ENCODE results near the gene GAB1. TPM values are rescaled to one million over a fixed set of nuclear protein-coding genes. Genes with fewer than 3 reads are reported as not detected.

GAB1 gene
- total RNA-seq, 1 experiment from 2014 or later: 15.3 TPM

DNA sequence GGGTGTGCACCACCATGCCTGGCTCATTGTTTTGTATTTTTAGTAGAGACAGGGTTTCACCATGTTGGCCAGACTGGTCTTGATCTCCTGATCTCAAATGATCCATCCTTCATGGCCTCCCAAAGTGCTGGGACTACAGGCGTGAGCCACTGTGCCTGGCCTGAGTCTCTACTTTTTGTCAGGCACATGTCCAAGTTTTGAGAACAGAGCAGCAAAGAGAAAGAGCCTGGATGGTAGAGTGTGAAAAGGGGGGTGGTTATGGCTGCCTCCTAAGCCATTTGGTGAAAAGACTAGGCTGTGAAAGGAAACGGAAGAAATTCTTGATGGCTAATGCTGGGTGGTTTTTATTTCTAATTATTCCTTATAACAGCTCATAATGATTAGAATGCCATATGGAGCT, 63.4 kb downstream of the GAB1 start:
- H3T11ph ChIP-seq (ENCODE audit: low read length): no peak overlapping the region
- H2BK12ac ChIP-seq (ENCODE audit: insufficient read length, low read depth, low read length): no peak overlapping the region
- no peaks in the 10 kb centered on the region for H3K23me2 ChIP-seq (ENCODE audit: insufficient read length, low read depth, low read length, poor library complexity, severe bottlenecking)
- no peak for TF ChIP-seq CTCF (conservative IDR thresholded peaks at IDR 0.05)
- DNase-seq: no peak
- H3K4me2 ChIP-seq (ENCODE audit: insufficient read depth, insufficient read length, low read length): no peak overlapping the region
- no peak overlapping the region for H3K23ac ChIP-seq (ENCODE audit: insufficient read length, low read depth, low read length)
- no peak overlapping the region for H2BK20ac ChIP-seq (ENCODE audit: low read depth, low read length, poor library complexity, severe bottlenecking)
- H4K5ac ChIP-seq (ENCODE audit: insufficient read length, low read depth, low read length): no peak overlapping the region
- no peak overlapping the region for H3K14ac ChIP-seq (ENCODE audit: insufficient read depth, low read length)
- no peak overlapping the region for H4K8ac ChIP-seq (replicated peaks; ENCODE audit: insufficient read length, low read depth, low read length)
- H4K91ac ChIP-seq (ENCODE audit: insufficient read length, low read depth, low read length): no peak overlapping the region
- H3K79me2 ChIP-seq (ENCODE audit: insufficient read depth, low read length): no peaks in the 10 kb centered on the region
- H2BK120ac ChIP-seq (ENCODE audit: low read depth, low read length, poor library complexity, severe bottlenecking): no peak overlapping the region
- H3K27me3 Mint-ChIP-seq (ENCODE audit: low read depth): no peaks in the 10 kb centered on the region
- no peak overlapping the region for H3K4me3 Mint-ChIP-seq
- no peak overlapping the region for H3K18ac ChIP-seq (ENCODE audit: insufficient read length, low read depth, low read length)
- H3K9me3 ChIP-seq (ENCODE audit: control insufficient read depth, low read depth, low read length): no peaks in the 10 kb centered on the region
- H3K9ac ChIP-seq (ENCODE audit: extremely low read depth, insufficient read length, low read length): no peak overlapping the region
- H3K79me1 ChIP-seq (ENCODE audit: insufficient read depth, low read depth, low read length, poor library complexity, severe bottlenecking): no peaks in the 10 kb centered on the region
- peaks cover 29% of the 10 kb centered on the region in 2 experiments for H3K4me1 Mint-ChIP-seq
- no peak overlapping the region for H3K27ac ChIP-seq (ENCODE audit: insufficient read length, low read depth, low read length)
- no peak overlapping the region for H3K56ac ChIP-seq (ENCODE audit: insufficient read length, low read depth, low read length)
- H2AK5ac ChIP-seq (ENCODE audit: insufficient read length, low read length): no peak overlapping the region
- no peak overlapping the region for H2AFZ ChIP-seq (ENCODE audit: low read length)
- H3K4me1 ChIP-seq (ENCODE audit: insufficient read depth, low read length): no peaks in the 10 kb centered on the region
- no peaks in the 10 kb centered on the region for H4K20me1 ChIP-seq (ENCODE audit: control insufficient read depth, insufficient read depth, insufficient read length)
- H2BK5ac ChIP-seq (ENCODE audit: insufficient read length, low read length): no peak overlapping the region
- no peaks in the 10 kb centered on the region for H3K9me3 Mint-ChIP-seq
- no peaks in the 10 kb centered on the region for H3K36me3 Mint-ChIP-seq (ENCODE audit: insufficient read depth in 1 of 3, low read depth in 3 of 3)
- H3K4ac ChIP-seq (ENCODE audit: low read depth, low read length): no peak overlapping the region
- H2BK15ac ChIP-seq (ENCODE audit: low read depth, low read length): no peak overlapping the region
- no peaks in the 10 kb centered on the region for H3K27me3 ChIP-seq (ENCODE audit: insufficient read depth, low read length)
- H3K27ac Mint-ChIP-seq: no peak overlapping the region; a peak in 1 of 7 replicates
- WGBS (ENCODE audit: extremely low coverage, insufficient read length, low lambda C conversion rate): no CpG with 5 or more reads among the region's 2 CpGs
